Activated CD4-positive, alpha-beta T cell treated with anti-CD3 and anti-CD28 coated beads, Interleukin-2, amount 50 U/mL, for 4 hours (primary cell): ENCODE measurements around the gene NFU1.
"Not testable (repeated sequence)": the region's sequence is repeated elsewhere in the genome, so short reads cannot be mapped to it uniquely, and the experiment has no call there.

ENCODE experiments used
- DNase-seq, 2 experiments: peaks; one replicate each; pipeline ENCODE4 v3.0.0-alpha.2; 2020

Gene NFU1

DNA sequence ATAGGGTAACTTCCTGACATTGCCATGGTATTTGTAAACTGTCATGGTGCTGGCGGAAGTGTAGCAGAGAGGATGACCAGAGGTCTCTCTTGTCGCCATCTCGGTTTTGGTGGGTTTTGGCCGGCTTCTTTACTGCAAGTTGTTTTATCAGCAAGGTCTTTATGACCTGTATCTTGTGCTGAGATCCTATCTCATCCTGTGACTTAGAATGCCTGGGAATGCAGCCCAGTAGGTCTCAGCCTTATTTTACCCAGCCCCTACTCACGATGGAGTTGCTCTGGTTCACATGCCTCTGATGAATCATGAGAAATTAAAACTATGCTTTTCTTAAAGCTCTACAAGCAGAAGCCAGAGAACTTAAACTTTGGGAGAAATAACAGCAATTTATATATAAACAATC, 12.7 kb upstream of the NFU1 start:
- DNase-seq: no peak

DNA sequence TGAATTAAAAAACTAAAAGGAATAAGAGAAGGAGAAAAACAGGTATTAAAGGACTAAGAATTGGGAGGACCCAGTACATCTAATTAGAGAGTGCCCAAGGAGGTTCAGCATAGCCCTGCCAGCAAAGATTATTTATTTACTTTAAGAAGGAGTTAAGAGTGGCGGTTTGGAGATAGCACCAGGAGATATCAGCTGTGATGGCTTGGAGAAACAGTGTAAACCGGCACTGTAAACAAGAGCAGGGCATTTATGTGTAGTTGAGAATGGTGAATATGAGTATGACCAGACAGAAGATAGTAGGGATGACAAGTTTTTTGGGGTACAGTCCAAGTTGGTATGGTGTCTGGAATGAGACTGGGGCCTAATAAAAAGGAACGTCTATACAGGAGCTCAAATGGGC, 6.4 kb upstream of the NFU1 start:
- not testable (repeated sequence) for DNase-seq

DNA sequence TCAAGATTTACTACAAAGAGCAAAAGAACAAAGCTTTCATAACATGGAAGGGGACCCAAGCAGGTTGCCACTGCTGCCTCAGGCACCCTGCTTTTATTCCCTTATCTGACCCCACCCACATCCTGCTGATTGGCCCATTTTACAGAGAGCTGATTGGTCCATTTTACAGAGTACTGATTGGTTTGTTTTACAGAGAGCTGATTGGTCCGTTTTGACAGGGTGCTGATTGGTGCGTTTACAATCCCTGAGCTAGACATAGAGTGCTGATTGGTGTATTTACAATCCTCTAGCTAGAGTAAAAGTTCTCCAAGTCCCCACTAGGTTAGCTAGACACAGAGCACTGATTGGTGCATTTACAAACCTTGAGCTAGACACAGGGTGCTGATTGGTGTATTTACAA, 2.3 kb upstream of the NFU1 start:
- DNase-seq: not testable (repeated sequence)

DNA sequence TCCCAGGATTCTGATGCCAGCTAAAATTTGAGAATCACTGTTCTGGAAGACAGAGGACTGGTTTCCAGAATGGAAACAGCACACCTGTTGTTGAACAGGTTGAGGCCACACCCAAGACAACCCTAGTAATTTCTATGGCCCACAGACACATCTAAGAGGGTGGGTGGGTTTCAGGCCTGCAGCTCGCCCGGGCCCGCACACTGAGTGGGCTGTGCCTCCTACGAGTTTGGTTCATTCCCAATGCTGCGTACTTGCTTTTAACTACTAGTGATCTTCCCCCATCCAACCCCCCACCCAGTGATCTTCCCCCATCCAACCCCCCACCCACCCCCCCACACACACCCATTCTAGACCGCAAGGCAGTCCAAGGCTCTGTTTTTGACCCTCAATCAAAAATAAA, 1.3 kb upstream of the NFU1 start:
- no peak for DNase-seq

DNA sequence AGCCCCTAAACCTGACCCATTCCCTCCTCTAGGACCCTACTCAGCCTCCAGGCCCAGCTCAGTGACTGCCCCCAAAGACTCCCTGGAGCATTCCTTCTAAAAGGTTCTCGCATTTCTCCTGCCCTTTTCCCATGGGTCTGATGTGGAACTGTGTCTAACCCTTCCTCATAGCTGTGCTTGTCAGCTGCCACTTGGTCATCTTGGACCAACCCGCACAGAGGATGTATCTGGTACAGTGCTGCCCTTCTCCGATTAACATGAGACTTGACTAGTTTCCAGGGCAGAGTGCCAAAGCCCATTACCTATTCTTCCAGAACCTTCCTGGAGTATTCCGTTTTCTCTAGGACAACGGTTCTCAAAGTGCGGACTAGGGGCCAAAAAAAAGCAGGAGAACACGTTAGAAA, 518 bp upstream of the NFU1 start:
- DNase-seq: no peak

DNA sequence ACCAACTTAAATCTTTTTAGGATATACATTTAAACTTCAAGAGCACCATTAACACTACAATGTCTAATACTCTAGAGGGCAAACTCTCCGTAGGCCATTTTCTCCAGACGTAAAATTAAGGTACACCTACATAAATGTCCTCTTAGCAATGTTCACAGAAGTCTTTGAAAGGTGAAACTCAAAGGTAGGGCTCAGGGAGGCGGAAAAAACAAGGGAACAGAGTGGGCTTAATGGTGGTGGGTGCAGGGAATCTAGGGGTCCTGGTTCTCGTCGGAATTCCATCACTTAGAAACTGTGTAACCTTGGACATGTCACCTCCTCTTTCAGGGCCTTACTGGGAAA, 668 bp downstream of the NFU1 start:
- no peak for DNase-seq

DNA sequence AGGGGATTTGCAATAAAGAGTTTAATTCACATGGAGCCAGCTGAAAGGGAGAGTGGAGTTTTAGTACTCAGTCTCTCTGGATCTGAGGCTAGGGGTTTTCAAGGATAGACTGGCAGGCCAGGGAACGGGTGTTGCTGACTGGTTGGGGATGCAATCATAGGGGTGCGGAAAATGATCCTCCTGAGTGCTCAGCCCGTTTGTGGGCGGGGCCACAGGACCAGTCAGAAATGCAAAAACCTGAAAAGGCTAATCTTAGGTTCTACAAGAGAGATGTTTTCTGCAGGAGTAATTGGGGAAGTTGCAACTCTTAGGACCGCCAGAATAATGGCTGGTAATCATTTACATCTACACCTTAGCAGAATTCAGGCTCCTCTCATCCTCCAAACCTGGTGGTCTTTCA, 2.5 kb downstream of the NFU1 start:
- DNase-seq: no peak

DNA sequence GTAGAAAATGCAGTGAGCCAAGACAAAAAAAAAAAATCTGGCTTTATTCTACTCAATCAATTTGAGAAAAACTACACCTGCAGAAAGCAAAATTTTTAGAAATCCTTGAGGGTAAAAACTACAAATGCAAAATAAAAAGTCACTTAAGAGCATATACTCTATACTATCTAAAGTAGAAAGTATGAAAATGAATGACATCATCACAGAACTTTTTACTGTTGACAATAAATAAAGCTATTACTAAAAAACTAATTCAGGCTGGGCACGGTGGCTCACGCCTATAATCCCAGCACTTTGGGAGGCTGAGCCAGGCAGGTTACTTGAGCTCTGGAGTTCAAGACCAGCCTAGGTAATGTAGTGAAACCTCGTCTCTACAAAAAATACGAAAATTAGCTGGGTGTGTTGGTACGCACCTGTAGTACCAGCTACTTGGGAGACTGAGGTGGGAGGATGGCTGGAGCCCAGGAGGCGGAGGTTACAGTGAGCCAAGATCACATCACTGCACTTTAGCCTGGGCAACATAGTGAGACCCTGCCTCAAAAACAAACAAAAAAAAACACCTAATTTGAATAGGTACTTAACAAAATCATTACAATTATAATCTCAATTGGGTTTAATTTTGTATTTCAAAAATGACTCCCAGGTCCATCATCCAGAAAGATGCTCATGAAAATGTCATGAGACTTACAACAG, 7.6 kb downstream of the NFU1 start:
- no peak for DNase-seq

DNA sequence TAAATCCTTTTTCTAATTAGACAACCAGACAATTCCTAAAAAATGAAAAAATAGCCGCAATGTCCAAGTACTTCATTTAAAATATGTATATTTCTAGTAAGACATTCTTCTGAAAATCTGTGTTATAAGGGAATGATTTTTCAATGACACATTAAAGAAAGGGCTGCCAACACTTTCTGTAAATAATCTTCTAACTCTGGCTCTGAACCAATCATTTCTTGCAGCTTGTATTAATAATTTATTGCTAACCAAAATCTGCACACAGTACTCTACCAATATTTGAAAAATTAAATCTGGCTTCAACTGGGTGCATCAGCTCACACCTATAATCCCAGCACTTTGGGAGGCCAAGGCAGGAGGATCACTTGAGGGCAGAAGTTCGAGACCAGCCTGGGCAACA, 8.3 kb downstream of the NFU1 start:
- no peak for DNase-seq

DNA sequence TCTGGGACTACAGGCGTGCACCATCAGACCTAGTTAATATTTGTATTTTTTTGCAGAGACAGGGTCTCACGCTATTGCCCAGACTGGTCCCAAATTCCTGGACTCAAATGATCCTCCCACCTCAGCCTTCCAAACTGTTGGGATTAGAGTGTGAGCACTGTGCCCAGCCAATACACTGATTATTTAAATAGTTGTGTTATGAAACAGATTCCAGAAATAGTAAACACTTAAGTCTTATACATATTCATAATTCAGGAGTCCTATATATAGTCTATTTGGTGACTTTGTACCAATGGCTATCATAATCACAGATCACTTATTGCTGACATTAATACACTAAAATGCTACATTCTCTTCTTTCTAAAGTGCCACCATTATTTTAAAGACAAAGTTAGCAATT, 12.8 kb downstream of the NFU1 start:
- DNase-seq: no peak

DNA sequence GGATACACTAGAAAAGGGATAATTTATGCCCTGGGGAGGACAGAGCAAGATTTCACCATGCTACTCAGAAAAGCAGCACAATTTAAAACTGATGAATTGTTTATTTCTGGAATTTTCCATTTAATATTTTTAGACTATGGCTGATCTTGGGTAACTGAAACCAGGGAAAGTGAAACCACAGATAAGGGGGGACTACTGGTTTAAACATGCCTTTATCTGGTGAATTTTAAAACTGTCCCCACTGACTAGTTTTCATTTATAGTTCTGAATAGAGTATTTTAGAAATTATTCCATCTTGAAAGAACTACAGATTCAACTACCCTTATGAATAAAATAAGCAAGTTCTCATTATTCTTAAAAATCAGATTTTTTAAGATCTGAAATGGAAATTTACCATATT, 15.0 kb downstream of the NFU1 start:
- no peak for DNase-seq

DNA sequence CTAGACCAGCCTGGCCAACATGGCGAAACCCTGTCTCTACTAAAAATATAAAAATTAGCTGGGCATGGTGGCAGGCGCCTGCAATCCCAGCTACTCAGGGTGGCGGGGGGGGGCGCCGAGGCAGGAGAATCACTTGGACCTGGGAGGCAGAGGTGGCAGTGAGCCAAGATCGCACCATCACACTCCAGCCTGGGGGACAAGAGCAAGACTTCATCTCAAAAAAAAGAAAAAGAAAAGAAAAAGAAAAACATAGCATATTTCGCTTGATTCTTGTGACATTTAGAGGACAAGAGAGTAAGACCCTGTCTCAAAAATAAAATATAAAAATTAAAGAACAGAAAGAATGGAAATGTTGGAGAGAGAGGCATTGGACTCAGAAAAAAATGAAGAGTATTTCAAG, 18.1 kb downstream of the NFU1 start:
- not testable (repeated sequence) for DNase-seq

DNA sequence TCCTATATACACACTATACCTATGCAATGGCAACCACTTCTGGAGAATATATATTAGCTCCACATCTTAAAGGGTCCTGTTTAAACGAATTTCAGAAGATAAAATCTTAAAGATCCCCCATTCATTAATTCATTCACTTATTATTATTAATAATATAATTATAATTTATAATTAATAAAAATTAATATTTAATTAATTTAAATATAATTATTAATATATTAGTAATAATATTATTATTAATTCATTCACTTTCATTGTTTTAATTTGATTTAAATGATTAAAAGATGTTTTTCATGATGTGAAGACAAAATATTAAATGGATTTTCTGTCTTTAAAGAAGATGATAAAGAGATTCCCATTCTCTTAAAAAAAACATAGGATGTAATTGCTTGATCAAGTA, 21.1 kb downstream of the NFU1 start:
- DNase-seq: no peak

DNA sequence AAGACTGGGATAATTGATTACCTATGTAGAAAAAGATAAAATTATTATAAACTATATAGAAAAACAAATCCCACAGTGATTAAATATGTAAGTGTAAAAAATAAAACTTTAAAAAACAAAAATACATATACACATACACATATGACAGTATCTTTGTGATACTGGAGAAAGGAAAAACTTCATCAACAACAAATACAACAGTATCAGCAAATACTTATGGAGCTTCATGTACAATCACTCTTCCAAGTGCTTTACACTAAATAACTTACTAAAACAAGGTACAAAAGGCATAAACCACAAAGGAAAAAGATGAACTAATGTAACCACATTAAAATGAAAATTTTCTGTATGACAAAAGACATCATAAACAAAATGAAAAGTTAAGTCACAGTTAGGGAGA, 26.1 kb downstream of the NFU1 start:
- no peak for DNase-seq

DNA sequence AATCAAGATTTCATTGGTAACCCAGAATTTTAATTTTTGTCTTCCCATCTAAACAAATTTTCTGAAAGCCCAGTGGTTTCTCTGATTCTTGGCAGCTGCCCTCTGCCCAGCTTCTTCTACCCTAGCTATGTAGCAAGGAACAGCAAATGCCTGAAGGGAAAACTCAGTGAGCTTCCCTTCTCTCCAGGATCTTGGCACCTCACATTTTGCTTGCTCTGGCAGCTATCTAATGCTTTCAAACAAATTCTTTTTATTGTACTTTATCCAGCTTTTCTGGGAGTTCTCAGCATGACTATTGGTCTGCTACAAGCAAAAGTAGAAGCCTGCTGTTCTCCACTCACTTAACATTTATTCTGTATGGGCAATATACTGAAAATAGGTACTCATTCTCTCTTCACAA, 31.9 kb downstream of the NFU1 start:
- no peak for DNase-seq

DNA sequence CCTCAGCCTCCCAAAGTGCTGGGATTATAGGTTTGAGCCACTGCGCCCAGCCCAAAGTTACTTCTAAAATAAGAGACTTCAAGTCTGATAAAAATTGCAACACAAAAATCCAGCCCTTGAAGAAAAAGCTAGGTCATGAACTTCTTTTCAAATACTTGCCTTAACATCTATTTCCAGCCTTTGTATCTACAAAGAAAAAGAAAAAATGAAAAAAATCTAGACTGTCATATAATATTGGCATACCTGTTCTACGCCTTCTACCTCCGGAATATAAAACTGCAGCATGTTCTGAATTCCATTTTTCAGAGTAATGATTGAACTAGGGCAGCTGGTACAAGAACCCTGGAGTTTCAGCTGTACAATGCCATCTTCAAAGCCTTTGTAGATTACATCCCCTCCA, 37.1 kb downstream of the NFU1 start:
- no peak for DNase-seq

DNA sequence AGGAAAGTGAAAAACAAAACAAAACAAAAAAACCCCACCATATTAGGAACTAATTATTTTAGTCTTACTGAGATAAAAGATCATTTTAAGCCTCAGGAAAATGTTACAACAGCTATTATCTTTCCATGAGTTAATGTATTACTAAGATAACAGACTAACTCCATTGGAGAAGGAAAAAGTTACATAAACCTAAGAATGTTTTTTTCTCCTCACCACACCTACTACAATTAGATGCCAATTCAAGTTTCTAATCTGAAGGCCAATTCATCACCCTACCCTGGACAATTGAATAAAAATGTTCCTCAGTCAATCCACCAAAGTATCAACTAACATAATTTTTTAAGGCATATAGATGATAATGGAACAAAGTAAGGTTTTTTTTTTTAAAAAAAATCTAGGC, 40.0 kb downstream of the NFU1 start:
- no peak for DNase-seq

DNA sequence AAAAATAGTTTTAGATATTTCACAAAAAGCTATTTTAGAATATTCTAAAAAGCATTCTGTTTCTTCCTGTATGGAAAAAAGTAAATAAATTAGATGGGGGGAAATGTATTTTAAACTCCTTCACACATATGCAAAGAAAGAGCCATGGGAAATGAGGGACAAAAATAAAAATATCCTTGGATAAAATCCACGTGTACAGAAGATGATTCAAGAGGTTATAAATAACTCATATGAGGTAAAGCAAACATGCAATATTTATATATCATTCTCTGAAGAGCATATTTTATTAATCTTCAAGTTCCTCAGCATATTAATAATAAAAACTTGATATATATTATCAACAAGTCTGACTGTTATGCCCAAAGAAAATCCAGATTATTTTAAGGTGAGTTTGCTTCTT, 41.4 kb downstream of the NFU1 start:
- no peak for DNase-seq

DNA sequence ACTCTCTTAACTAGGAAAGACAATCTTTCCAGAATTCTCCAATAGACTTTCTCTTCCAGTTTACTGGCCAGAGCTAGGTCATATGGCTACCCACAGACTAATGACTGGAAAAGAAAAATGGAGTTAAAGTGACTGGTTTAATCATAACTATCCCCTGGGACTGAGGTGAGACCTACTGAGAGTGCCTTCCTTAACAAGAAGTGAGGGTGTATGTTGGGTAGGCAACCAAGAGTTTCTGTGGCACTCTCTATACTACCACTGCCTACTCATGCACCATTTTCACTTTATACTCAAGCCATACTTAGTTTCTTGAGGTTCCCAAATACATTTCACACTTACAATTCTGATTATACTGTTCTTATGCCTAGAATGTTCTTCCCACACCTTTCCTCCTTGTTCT, 43.3 kb downstream of the NFU1 start:
- no peak for DNase-seq

DNA sequence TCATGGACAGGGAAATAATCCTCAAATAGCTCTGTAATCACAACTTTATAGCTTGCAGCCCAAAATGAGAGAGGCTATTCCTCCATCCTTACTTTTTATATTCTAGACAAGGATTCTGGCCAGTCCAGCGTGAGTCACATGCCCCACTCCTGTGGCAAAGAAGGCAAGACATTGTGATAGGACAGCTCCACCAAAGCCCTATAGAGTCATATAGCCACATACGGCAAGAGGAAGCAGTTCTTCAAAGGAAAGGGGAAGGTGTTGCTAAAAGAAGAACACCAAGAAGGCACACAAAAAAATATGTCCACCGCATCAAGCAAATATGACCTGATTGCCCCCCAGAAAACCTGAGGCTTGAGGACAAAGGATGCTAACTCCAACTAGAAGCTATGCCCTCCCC, 46.8 kb downstream of the NFU1 start:
- no peak for DNase-seq

DNA sequence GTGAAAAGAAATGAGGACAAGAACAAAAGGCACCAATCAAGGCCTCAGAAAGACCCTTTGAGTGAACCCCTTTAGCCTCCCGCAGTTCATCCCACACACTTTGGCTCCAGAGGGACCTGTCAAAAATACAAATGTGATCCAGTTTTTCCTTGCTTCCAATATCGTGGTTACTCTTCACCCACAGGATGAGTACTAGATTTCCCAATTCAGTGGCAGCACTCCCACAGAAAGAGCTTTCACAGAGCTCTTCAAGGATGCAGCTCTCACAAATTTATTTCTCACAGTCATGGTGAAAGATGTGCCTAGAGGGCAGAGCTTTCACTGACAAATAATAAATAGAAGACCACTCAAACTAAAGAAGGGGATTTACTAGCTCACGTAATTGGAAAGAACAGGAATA, 47.2 kb downstream of the NFU1 start:
- no peak for DNase-seq

DNA sequence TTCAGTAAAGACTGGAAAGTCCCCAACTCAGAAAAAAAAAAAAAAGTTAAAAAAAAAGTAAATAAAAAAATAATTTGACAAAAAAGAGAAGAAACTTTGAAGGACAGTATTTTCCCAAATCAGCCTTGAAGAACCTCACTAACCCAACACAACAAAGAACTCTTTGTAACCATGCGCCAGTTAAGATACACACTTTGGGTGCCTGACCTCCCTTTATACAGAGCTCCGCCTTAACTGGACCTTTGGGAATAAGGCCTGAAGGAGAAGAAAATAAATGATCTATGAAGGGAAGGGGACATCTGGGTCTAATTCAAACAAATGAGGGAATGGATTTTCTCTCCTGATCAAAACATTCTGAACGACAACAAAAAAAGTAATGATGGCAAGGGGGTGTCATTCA, 48.0 kb downstream of the NFU1 start:
- no peak for DNase-seq

DNA sequence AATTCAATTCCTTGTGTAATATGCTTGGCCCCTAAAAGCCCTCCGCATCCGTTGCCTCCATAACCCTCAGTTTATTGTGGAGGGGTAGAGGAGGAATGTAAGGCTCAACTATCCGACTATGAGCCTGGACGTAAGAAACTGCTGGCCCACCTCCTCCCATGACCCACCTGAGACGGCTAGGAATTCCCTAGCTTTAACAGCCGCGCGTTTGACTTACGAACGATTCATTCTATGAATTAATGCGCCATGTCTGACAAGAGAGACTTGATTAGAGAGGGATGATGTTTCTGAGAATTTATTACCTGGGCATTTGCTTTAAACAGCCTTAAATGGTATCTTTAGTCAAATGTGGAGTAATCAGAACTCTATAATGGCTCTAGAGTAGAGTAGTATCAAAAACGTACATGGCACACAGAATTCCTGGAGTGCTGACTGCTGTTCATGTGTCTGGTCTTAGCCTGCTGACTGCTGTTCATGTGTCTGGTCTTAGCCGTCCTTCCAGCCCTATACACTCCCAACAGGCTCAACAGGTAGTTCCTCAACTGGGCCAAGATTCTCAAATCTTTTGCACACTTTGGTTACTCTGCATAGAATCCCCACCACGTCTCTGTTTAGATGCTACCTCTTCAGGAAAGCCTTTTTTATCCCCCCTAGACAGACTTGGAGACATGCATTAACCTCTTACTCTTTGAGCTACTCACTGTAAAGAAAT, 49.3 kb downstream of the NFU1 start:
- DNase-seq: no peak

DNA sequence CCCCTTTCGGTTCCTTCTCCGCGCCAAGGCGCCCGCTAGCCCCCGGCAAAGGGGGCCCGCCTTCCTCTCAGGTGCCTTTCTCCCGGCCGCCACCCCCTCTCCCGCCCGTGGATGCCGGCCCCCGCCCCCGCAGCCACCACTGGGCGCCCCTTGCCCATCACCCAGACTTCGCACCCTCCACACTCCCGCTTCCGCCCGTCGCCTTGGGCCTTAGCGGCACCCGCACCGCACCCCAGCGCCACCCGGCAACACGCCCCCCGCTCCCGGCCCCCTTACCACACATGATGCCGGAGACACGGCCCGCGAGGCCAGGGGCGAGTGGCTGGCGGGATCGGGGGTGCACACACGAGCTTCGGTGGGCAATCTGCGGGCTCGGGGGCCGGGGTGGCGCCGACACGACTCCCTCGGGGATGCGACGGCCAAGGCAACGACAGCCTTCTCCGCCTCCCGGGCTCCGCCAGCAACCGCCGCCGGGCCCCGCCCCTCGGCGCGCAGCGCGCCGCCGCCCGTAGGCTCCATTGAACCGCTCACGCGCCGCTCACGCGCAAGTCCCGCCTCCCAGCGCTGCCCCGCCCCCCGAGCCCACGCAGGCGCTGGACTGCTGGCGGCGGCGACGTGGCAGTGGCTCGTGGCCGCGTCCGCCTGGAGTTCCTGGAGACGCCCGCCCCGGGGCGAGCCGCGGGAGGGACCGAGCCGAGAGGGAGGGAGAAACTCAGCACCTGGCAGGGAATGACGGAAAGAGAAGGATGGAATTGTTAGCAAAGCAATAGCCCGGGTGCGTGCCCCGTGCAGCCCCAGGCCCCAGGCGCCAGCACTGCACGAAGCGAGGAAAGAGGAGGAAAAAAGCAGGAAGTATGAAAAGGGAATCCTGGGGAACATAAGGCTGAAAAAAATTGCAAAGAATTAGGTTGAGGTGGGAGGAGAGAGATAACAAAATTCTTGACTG, 50.2 kb downstream of the NFU1 start, which contains the start of gene GFPT1:
GFPT1 (minus strand) TSS at position 439 of the 946 bp plus-strand sequence; CDS start at position 283, 156 bp downstream.
- peak; percentile 87 to 88 for DNase-seq
